Smooth muscle cell (in vitro differentiated cells): ENCODE results near the gene ZBTB7C. TPM values are rescaled to one million over a fixed set of nuclear protein-coding genes. Genes with fewer than 3 reads are reported as not detected.

ENCODE experiments used
- DNase-seq: peaks from one replicate; lab custom pipeline; 2025; ENCODE audit not compliant: unreplicated experiment; lab: John Stamatoyannopoulos, UW
- H2AFZ ChIP-seq: fragments of 200-600 bp; sonication (generic); 2 replicates; pipeline ENCODE4 v1.6.0; 2016; ENCODE audit warnings: antibody characterized with exemption, low read depth, mild to moderate bottlenecking
- H3F3A ChIP-seq: fragments of 200-600 bp; sonication (generic); 2 replicates; pipeline ENCODE4 v1.6.0; 2017; ENCODE audit warnings: antibody characterized with exemption, low read depth
- H3K27ac ChIP-seq: fragments of 200-600 bp; sonication (generic); 2 replicates; pipeline ENCODE4 v1.5.1; 2016; ENCODE audit warnings: low read depth, mild to moderate bottlenecking
- H3K27me3 ChIP-seq: fragments of 200-600 bp; sonication (generic); 2 replicates; pipeline ENCODE4 v1.6.1; 2016; ENCODE audit warnings: low read depth, mild to moderate bottlenecking
- H3K36me3 ChIP-seq: fragments of 200-600 bp; sonication (generic); 2 replicates; pipeline ENCODE4 v1.5.1; 2016; ENCODE audit warnings: low read depth
- H3K4me1 ChIP-seq: fragments of 200-600 bp; sonication (generic); 2 replicates; pipeline ENCODE4 v1.5.1; 2016; ENCODE audit warnings: low read depth
- H3K4me2 ChIP-seq: fragments of 200-600 bp; sonication (generic); 2 replicates; pipeline ENCODE4 v1.6.0; 2016; ENCODE audit warnings: mild to moderate bottlenecking
- H3K4me3 ChIP-seq: fragments of 200-600 bp; sonication (generic); 2 replicates; pipeline ENCODE4 v1.5.1; 2016; ENCODE audit warnings: mild to moderate bottlenecking
- H3K79me2 ChIP-seq: fragments of 200-600 bp; sonication (generic); 2 replicates; pipeline ENCODE4 v1.6.0; 2016; ENCODE audit warnings: low read depth, mild to moderate bottlenecking
- H3K9ac ChIP-seq: fragments of 200-600 bp; sonication (generic); 2 replicates; pipeline ENCODE4 v1.6.0; 2016; ENCODE audit warnings: low read depth
- H3K9me3 ChIP-seq: fragments of 200-600 bp; sonication (generic); replicated peaks from 2 replicates; pipeline ENCODE4 v1.5.1; 2016; ENCODE audit warnings: low read depth
- H4K20me1 ChIP-seq: fragments of 200-600 bp; sonication (generic); 2 replicates; pipeline ENCODE4 v1.6.0; 2016; ENCODE audit warnings: low read depth
- WGBS: methylation state at CpG from one replicate; pipeline ENCODE4 v1.1.7; 2016; ENCODE audit warnings: low lambda C conversion rate; 5-methylcytosine and 5-hydroxymethylcytosine counted together
- polyA plus RNA-seq: library from polyadenylated mRNA; unstranded; fragments of >200 nt; fragmentation: Nextera tagmentation; extraction: Ambion mirVana; gene quantifications from 2 replicates; pipeline ENCODE4 v1.2.1, GENCODE V29; 2016
- total RNA-seq: library from RNA; depleted of rRNA; stranded (reverse); fragments of >200 nt; gene quantifications from 2 replicates; pipeline ENCODE4 v1.2.3, GENCODE V29; 2014
- TF ChIP-seq, protein P1 (sequence below): fragments of 200-600 bp; sonication (generic); IDR thresholded peaks from 2 replicates; pipeline ENCODE4 v1.5.1; 2017; ENCODE audit warnings: borderline replicate concordance, mild to moderate bottlenecking, antibody characterized with exemption; ENCODE audit not compliant: insufficient read depth, poor library complexity, severe bottlenecking

ZBTB7C gene
- total and polyA plus RNA-seq, 2 experiments from 2014 or later: 0.48 to 0.63 TPM

DNA sequence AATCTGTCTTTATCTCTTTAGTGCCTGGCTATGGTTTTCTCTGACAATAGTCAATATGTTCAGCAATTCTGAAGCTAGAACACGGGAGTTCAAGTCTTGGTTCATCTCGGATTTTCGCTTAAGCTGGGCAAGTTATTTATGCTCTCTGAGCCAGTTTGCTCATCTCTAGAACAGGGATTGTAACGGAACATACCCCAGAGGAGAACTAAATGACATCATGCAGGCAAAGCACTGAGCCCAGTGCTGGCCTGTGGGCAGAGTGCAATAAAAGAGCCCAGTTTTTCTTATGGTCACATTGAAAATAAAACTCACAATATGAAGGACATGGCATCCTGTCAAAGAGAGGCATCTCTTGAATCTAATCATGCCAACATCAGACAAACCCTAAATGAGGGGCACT lies 143.9 kb downstream of the ZBTB7C start:
- TF ChIP-seq, protein P1, sequence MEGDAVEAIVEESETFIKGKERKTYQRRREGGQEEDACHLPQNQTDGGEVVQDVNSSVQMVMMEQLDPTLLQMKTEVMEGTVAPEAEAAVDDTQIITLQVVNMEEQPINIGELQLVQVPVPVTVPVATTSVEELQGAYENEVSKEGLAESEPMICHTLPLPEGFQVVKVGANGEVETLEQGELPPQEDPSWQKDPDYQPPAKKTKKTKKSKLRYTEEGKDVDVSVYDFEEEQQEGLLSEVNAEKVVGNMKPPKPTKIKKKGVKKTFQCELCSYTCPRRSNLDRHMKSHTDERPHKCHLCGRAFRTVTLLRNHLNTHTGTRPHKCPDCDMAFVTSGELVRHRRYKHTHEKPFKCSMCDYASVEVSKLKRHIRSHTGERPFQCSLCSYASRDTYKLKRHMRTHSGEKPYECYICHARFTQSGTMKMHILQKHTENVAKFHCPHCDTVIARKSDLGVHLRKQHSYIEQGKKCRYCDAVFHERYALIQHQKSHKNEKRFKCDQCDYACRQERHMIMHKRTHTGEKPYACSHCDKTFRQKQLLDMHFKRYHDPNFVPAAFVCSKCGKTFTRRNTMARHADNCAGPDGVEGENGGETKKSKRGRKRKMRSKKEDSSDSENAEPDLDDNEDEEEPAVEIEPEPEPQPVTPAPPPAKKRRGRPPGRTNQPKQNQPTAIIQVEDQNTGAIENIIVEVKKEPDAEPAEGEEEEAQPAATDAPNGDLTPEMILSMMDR: no peak
- Histone ChIP-seq H3K4me3 (no peak overlapping the region), H3F3A (no peaks in the 10 kb centered on the region), H3K79me2 (no peaks in the 10 kb centered on the region), H2AFZ (no peak overlapping the region), H3K4me1 (no peaks in the 10 kb centered on the region), H3K9me3 (no peaks in the 10 kb centered on the region), H3K4me2 (no peak overlapping the region), H3K27ac (no peak overlapping the region), H4K20me1 (no peaks in the 10 kb centered on the region), H3K9ac (no peak overlapping the region), H3K27me3 (no peaks in the 10 kb centered on the region), H3K36me3 (no peaks in the 10 kb centered on the region)
- DNase-seq: no peak
- 75% methylated on average over 4 of the region's 4 CpGs for WGBS

DNA sequence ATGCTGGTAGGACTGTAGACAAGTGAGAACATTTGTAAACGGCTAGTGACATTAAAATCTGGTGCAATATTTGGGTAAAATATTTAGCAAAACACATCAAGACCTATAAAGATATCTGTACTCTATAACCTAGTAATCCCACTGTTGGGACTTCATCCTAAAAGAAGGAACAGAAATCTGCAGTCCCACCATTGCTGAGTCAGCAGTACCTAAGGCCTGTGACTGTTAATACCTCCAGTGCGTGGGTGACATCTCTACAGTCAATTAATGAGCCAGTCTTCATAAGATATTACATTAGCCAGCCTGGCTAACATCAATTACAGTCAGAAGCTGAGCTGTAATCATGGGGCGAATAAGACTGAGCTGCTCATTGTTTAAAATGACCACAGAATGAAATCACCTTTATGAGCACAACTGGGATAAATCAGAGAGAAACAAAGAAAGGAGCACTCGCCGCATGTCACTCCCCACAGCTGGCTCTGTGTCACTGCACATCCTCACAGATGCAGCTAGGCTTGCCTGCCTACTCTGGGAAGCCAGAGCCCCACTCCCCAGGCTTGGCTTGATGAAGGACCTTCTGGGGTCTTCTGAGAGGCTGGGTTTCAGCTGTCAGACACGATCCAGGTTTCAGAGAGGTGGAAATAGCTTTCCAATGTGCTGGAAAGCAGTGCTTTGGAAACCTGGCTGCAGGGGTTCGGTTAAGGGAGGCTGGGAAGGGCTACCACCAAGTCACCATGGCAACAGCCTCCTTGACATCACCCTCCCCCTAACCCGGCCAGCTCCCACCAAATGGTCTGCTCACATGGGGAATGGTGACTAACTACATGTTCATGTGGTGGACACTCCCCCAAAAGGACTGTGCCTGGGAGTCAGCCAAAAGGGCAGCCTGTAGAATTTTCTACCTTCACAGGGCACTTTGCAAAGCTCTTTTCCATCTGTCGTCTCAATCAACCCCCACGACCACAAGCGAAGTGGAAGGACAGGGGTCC lies 145.0 kb downstream of the ZBTB7C start:
- H3K4me3 ChIP-seq: no peak overlapping the region
- H3K4me2 ChIP-seq: no peak overlapping the region
- no peaks in the 10 kb centered on the region for H3K79me2 ChIP-seq
- H3K9ac ChIP-seq: no peak overlapping the region
- H3K36me3 ChIP-seq: no peaks in the 10 kb centered on the region
- TF ChIP-seq, protein P1: no peak
- H3K27me3 ChIP-seq: no peaks in the 10 kb centered on the region
- WGBS: 86% methylated on average over 11 of the region's 11 CpGs
- H3F3A ChIP-seq: no peaks in the 10 kb centered on the region
- DNase-seq: no peak
- H3K9me3 ChIP-seq: no peaks in the 10 kb centered on the region
- no peak overlapping the region for H3K27ac ChIP-seq
- no peaks in the 10 kb centered on the region for H3K4me1 ChIP-seq
- no peaks in the 10 kb centered on the region for H4K20me1 ChIP-seq
- H2AFZ ChIP-seq: no peak overlapping the region

DNA sequence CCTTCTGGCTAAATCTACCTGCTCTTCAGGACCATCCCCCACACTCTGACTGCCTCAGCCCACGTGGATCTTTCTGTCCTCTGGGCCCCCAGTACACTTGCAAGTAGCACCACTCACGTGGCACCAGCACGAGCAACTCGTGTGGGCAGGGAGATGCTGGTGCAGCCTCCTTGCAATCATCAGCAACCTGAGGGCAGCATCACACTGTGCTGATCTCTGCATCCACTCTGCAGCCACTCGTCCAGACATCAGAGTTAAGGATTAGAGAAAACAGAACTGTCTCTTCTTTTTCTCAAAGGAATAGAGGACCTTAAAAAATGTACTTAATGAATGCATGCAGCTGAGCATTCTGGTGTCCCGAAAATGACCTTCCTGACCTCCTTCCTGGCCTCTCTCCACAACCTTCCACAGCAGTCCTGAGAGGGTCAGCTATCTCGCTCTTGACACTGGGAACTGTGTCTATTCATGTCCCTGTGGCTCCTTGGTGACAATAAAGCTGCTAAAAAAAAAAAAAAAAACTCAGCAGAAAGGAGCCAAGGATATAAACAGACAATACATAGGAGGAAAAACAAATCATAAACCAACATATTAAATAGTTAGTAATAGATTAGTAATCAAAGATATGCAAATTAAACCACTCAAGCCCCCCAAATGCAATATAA lies 145.9 kb downstream of the ZBTB7C start:
- no peaks in the 10 kb centered on the region for H3F3A ChIP-seq
- no peak overlapping the region for H2AFZ ChIP-seq
- H4K20me1 ChIP-seq: no peaks in the 10 kb centered on the region
- H3K27ac ChIP-seq: no peak overlapping the region
- no peak for DNase-seq
- H3K4me3 ChIP-seq: no peak overlapping the region
- no peak overlapping the region for H3K4me2 ChIP-seq
- H3K27me3 ChIP-seq: no peaks in the 10 kb centered on the region
- H3K79me2 ChIP-seq: no peaks in the 10 kb centered on the region
- H3K4me1 ChIP-seq: no peaks in the 10 kb centered on the region
- no peaks in the 10 kb centered on the region for H3K36me3 ChIP-seq
- WGBS: 79% methylated on average over 7 of the region's 7 CpGs
- TF ChIP-seq, protein P1: no peak
- no peaks in the 10 kb centered on the region for H3K9me3 ChIP-seq
- no peak overlapping the region for H3K9ac ChIP-seq
